IMR-90 (cell line): ENCODE data around the gene PYY. TPM values are rescaled to one million over a fixed set of nuclear protein-coding genes. Genes with fewer than 3 reads are reported as not detected.

Experiments
- ATAC-seq: fragments of 200-7000 bp; cut with Tn5 transposase; 2 replicates; pipeline ENCODE4 v1.9.1; 2020; ENCODE audit warnings: low read depth, mild to moderate bottlenecking, moderate library complexity
- BruUV-seq: library from RNA; stranded (reverse); fragments of 400-500 nt; replicated peaks from 2 replicates; lab custom pipeline; 2021; lab: Mats Ljungman, UMichigan
- CTCF ChIA-PET: fragments of 300-600 bp; formaldehyde crosslinking; extraction: SDS; loops from one replicate; lab custom pipeline; 2021; ENCODE audit warnings: antibody characterized with exemption; lab: Yijun Ruan, JAX
- POLR2A ChIA-PET: fragments of 300-600 bp; sonication (Branson Sonifier 250); formaldehyde crosslinking; loops from one replicate; lab custom pipeline; 2022; ENCODE audit warnings: antibody characterized with exemption; ENCODE audit not compliant: unreplicated experiment; lab: Charles Lee
- DNase-seq: peaks from one replicate; pipeline ENCODE4 v3.0.0; 2013
- H2AFZ ChIP-seq: replicated peaks from 2 replicates; pipeline ENCODE3; 2013; ENCODE audit warnings: low read length, mild to moderate bottlenecking; ENCODE audit not compliant: poor library complexity
- H2AK5ac ChIP-seq: 2 replicates; pipeline ENCODE4 v1.6.1; 2013; ENCODE audit warnings: low read depth, low read length, inconsistent platforms
- H2AK9ac ChIP-seq: replicated peaks from 2 replicates; pipeline ENCODE3; 2013; ENCODE audit warnings: mild to moderate bottlenecking, low read depth, low read length, moderate library complexity; ENCODE audit not compliant: poor library complexity
- H2BK120ac ChIP-seq: 2 replicates; pipeline ENCODE4 v1.6.1; 2013; ENCODE audit warnings: low read depth, low read length, inconsistent platforms
- H2BK15ac ChIP-seq: 3 replicates; pipeline ENCODE4 v1.6.1; 2013; ENCODE audit warnings: low read depth, low read length, inconsistent platforms
- H2BK20ac ChIP-seq: 2 replicates; pipeline ENCODE4 v1.6.1; 2013; ENCODE audit warnings: low read depth, mild to moderate bottlenecking, inconsistent platforms, low read length, moderate library complexity
- H2BK5ac ChIP-seq: 2 replicates; pipeline ENCODE4 v1.6.1; 2013; ENCODE audit warnings: mild to moderate bottlenecking, low read depth, low read length, inconsistent platforms; ENCODE audit not compliant: poor library complexity, severe bottlenecking
- H3K14ac ChIP-seq: replicated peaks from 2 replicates; pipeline ENCODE4 v1.6.1; 2013; ENCODE audit warnings: low read depth, low read length, inconsistent platforms
- H3K18ac ChIP-seq: 2 replicates; pipeline ENCODE4 v1.6.1; 2013; ENCODE audit warnings: low read depth, low read length, control low read depth
- H3K23ac ChIP-seq: 2 replicates; pipeline ENCODE4 v1.6.1; 2013; ENCODE audit warnings: low read depth, low read length, inconsistent platforms
- H3K27ac ChIP-seq: 2 replicates; pipeline ENCODE4 v1.5.1; 2013; ENCODE audit warnings: mild to moderate bottlenecking, control low read depth, low read length; ENCODE audit not compliant: insufficient read depth
- H3K27me3 ChIP-seq: 2 replicates; pipeline ENCODE4 v1.6.1; 2013; ENCODE audit warnings: low read length; ENCODE audit not compliant: control insufficient read depth, insufficient read depth
- H3K36me3 ChIP-seq: 2 replicates; pipeline ENCODE4 v1.6.1; 2013; ENCODE audit warnings: low read length, mixed read lengths; ENCODE audit not compliant: control insufficient read depth, insufficient read depth
- H3K4ac ChIP-seq: 2 replicates; pipeline ENCODE4 v1.6.1; 2013; ENCODE audit warnings: low read depth, low read length, inconsistent platforms
- H3K4me1 ChIP-seq: 2 replicates; pipeline ENCODE4 v1.6.1; 2013; ENCODE audit warnings: low read length, mixed read lengths; ENCODE audit not compliant: control insufficient read depth, insufficient read depth
- H3K4me2 ChIP-seq: 2 replicates; pipeline ENCODE4 v1.6.1; 2013; ENCODE audit warnings: low read depth, mild to moderate bottlenecking, control low read depth, low read length, moderate library complexity
- H3K4me3 ChIP-seq: 2 replicates; pipeline ENCODE4 v1.5.1; 2013; ENCODE audit warnings: low read depth, mild to moderate bottlenecking, control low read depth, low read length, moderate library complexity; ENCODE audit not compliant: insufficient read depth
- H3K56ac ChIP-seq: 2 replicates; pipeline ENCODE4 v1.6.1; 2013; ENCODE audit warnings: low read length, inconsistent platforms; ENCODE audit not compliant: insufficient read depth; ENCODE audit errors: extremely low read depth
- H3K79me1 ChIP-seq, 2 experiments: 2 replicates each; pipeline ENCODE4 v1.6.1; 2013; ENCODE audit warnings: low read length in 2 of 2, inconsistent platforms in 1 of 2, low read depth in 1 of 2
- H3K9ac ChIP-seq: 2 replicates; pipeline ENCODE4 v1.6.1; 2013; ENCODE audit warnings: low read depth, low read length, control low read depth
- H3K9me1 ChIP-seq: 2 replicates; pipeline ENCODE4 v1.6.1; 2013; ENCODE audit warnings: low read length, inconsistent platforms; ENCODE audit not compliant: insufficient read depth
- H3K9me3 ChIP-seq: 2 replicates; pipeline ENCODE4 v1.6.1; 2013; ENCODE audit warnings: low read length; ENCODE audit not compliant: control insufficient read depth, insufficient read depth
- H4K20me1 ChIP-seq: 2 replicates; pipeline ENCODE4 v1.6.1; 2013; ENCODE audit warnings: low read length, inconsistent platforms; ENCODE audit not compliant: insufficient read depth
- H4K5ac ChIP-seq: 2 replicates; pipeline ENCODE4 v1.6.1; 2013; ENCODE audit warnings: mild to moderate bottlenecking, low read depth, low read length, control low read depth
- H4K8ac ChIP-seq, 2 experiments: 2 replicates each; pipeline ENCODE4 v1.6.1; 2013; ENCODE audit warnings: low read depth in 2 of 2, low read length in 2 of 2, control low read depth in 1 of 2, inconsistent platforms in 1 of 2
- H4K91ac ChIP-seq: 2 replicates; pipeline ENCODE4 v1.6.1; 2013; ENCODE audit warnings: low read depth, low read length, inconsistent platforms; ENCODE audit not compliant: insufficient read depth
- CEBPB ChIP-seq: IDR thresholded peaks from 2 replicates; pipeline ENCODE4 v1.6.1; 2012; ENCODE audit warnings: low read depth, low read length, improper control_type of control experiment
- FOS ChIP-seq: fragments of 150-350 bp; IDR thresholded peaks from 2 replicates; pipeline ENCODE4 v1.6.1; 2016; ENCODE audit warnings: low read depth, low read length
- MXI1 ChIP-seq: IDR thresholded peaks from 2 replicates; pipeline ENCODE4 v1.6.1; 2012; ENCODE audit warnings: low read depth, mild to moderate bottlenecking, low read length, moderate library complexity, borderline replicate concordance
- RFX5 ChIP-seq: IDR thresholded peaks from 2 replicates; pipeline ENCODE4 v1.8.0; 2012; ENCODE audit warnings: low read depth, mild to moderate bottlenecking, low read length, moderate library complexity
- SMC3 ChIP-seq: fragments of 150-350 bp; IDR thresholded peaks from 2 replicates; pipeline ENCODE4 v1.6.1; 2016; ENCODE audit warnings: low read depth, mild to moderate bottlenecking, antibody characterized with exemption, low read length, moderate library complexity
- WGBS, 2 experiments: methylation state at CpG; one replicate each; pipeline versions ENCODE4 v1.1.5 to v1.1.7; 2013; ENCODE audit warnings: missing lambda C conversion rate in 2 of 2; ENCODE audit not compliant: insufficient read length in 1 of 2; ENCODE audit errors: extremely low coverage in 2 of 2; 5-methylcytosine and 5-hydroxymethylcytosine counted together
- dilution Hi-C: fragments of 300-500 bp; cut with HindIII; formaldehyde crosslinking; loops from one replicate; pipeline ENCODE4 v1.14.3; 2018; ENCODE audit warnings: low sequenced_read_pairs; ENCODE audit not compliant: unreplicated experiment
- in situ Hi-C: fragments of 300-500 bp; cut with MboI; formaldehyde crosslinking; loops from 3 replicates; pipeline ENCODE4 v1.14.3; 2019; ENCODE audit warnings: low sequenced_read_pairs, inconsistent platforms, mixed read lengths
- intact Hi-C: fragments of 100-400 bp; cut with micrococcal nuclease; formaldehyde crosslinking; loops from 2 replicates; pipeline ENCODE4 v1.10.0; 2022
- polyA plus RNA-seq, 3 experiments: library from polyadenylated mRNA; depleted of rRNA; stranded (reverse); fragments of >200 nt; gene quantifications; 2 replicates each; pipeline ENCODE4 v1.2.3, GENCODE V29; 2012; ENCODE audit warnings: low replicate concordance in 1 of 3
- total RNA-seq: library from RNA; depleted of rRNA; stranded (reverse); fragments of >200 nt; gene quantifications from 2 replicates; pipeline ENCODE4 v1.2.3, GENCODE V29; 2012

Gene PYY
- total and polyA plus RNA-seq, 2 of the 4 experiments (the other 2 are of a cell fraction): not detected

DNA sequence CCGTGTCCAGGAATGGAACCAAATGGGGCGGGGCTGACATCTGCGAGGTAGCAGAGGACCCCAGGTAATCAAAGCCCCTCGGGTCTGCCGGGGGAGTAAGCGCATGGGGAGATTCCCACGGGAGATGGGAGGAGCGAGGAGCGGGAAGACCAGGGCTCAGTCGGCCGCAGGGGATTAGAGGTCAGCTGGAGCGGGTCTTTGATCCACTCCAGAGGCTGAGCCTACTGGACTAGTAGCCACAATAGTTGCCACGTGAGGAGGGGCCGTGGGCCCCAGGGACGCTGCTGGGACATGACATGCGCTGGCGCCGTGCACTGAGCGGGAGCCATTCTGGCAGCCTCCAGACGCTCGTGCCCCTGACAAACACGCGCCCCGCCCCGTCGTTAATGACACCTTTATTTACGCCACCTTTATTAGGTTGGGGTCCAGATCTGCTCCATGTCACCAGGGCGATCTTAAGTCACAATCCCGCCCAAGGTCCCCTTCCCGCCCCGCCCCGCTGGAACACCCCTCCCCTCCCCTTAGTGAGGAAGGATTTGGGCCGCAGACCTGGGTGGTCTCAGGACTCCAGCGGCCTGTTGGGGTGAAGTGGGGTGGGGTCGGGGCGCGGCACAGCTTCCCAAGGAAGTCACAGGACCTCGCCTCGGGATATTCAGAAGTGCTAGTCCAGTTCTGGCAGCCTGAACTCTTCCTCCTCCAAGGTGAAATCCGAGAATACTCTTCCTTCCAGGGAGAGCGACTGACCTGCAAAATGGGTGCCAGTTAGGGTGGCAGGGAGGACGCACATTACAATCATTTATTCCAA is 26.5 kb downstream of the PYY start:
- H4K5ac ChIP-seq: no peak overlapping the region
- CTCF ChIA-PET: no interaction called here

More for the DNA sequence above, 26.5 kb downstream of the PYY start:
- Histone ChIP-seq H2BK15ac (no peak overlapping the region), H2AFZ (no peak overlapping the region), H3K9me3 (no peaks in the 10 kb centered on the region), H3K14ac (no peak overlapping the region), H4K8ac (no peak overlapping the region), H3K4me1 (no peaks in the 10 kb centered on the region), H3K79me1 (no peaks in the 10 kb centered on the region), H3K4me3 (no peak overlapping the region), H2BK20ac (no peak overlapping the region), H3K56ac (no peak overlapping the region), H3K4ac (no peak overlapping the region), H3K18ac (no peak overlapping the region), H2AK5ac (no peak overlapping the region), H2BK120ac (no peak overlapping the region), H4K91ac (no peak overlapping the region), H4K20me1 (no peaks in the 10 kb centered on the region), H3K9ac (no peak overlapping the region), H2AK9ac (no peak overlapping the region), H3K36me3 (no peaks in the 10 kb centered on the region), H3K27ac (no peak overlapping the region), H3K9me1 (no peaks in the 10 kb centered on the region), H3K23ac (no peak overlapping the region), H2BK5ac (no peak overlapping the region), H3K4me2 (no peak overlapping the region; the same call in 1 of the 2 replicates), H3K27me3 (peaks cover 79% of the 10 kb centered on the region)
- WGBS, 2 experiments: 6% methylated on average over 18 of the region's 42 CpGs; no CpG with 5 or more reads in 1 of the 2 experiments
- in situ Hi-C loops: no loop called here
- POLR2A ChIA-PET: no interaction called here
- no peak for TF ChIP-seq SMC3
- TF ChIP-seq CEBPB: no peak
- no peak for TF ChIP-seq MXI1
- TF ChIP-seq FOS: no peak
- TF ChIP-seq RFX5: no peak
- DNase-seq (no peak), ATAC-seq (no peak)
- intact Hi-C loops: no loop called here
- BruUV-seq: no TSS peak
- dilution Hi-C loops: no loop called here
